ENCODE results near the gene PTPRC.
A peak's percentile ranks its signal among the peaks of the same experiment; 100 is the strongest.

Gene PTPRC

DNA sequence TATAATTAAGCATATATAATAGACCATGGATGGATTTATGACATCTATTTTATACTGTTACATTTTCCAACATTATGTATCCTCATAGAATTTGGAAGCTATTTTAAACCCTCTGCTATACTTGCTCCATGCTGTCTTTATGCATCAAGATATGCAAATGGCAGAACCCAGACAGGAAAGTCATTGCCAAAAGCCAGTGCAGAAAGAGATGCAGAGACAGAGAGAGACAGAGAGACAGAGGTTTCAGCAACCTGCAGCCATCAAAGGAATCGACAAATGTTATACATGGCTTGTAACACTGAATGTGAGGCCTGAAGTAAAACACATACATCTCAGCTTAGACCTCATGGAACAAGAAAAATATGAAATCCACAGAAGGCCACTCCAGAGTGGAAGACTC is 7.5 kb upstream of the PTPRC start:
- Mint-ChIP-seq H3K27ac (no peak overlapping the region), H3K4me1 (ENCODE audit: low read depth) (peaks cover 76% of the 10 kb centered on the region), H3K27me3 (ENCODE audit: low read depth) (no peaks in the 10 kb centered on the region), H3K9me3 (peaks cover 18% of the 10 kb centered on the region), H3K4me3 (no peak overlapping the region), H3K36me3 (ENCODE audit: low read depth) (peaks cover 39% of the 10 kb centered on the region)

DNA sequence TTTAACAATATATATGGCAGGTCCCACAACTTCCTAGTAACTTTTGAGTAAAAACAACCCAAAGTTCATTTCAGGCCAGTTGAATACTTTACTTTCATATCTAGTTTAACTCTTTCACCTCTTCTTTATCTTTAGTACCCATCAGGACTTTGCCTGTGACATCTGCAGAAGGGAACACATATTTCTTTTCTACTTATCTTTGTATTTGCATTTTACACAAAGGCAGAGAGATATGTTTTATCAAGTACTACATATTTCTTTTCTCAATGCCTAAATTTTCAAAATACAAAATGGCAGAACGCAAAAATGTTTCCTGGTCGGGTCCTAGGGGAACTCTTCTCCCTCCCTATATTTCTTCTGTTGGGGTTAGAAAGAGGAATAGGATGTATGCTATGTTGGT is 6.8 kb upstream of the PTPRC start:
- peaks cover 76% of the 10 kb centered on the region for H3K4me1 Mint-ChIP-seq (ENCODE audit: low read depth)

DNA sequence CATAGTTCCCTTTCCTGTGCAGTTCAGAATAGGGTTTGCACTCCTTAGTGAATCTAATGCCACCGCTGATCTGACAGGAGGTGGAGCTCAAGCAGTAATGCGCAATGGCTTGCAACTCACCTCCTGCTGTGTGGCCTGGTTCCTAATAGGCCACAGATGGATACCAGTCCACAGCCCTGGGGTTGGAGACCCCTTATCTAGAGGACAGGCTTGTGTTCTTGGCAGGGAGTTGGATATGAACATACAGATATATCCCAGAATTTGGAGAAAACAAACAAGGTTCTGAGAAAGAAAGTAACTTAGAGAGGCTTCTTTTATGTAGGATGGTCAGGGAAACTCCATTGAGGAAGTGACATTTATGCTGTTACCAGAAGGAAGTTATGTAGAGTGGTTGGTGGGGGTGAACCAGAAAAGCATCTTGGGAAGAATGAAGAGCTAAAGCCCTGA is 5.1 kb upstream of the PTPRC start:
- H3K9me3 Mint-ChIP-seq = peaks cover 18% of the 10 kb centered on the region
- H3K4me3 Mint-ChIP-seq = peak overlapping the region; percentile 62

More for the DNA sequence above, 6.8 kb upstream of the PTPRC start:
- Mint-ChIP-seq H3K9me3 (peaks cover 18% of the 10 kb centered on the region), H3K36me3 (ENCODE audit: low read depth) (peaks cover 33% of the 10 kb centered on the region), H3K27me3 (ENCODE audit: low read depth) (no peaks in the 10 kb centered on the region), H3K4me3 (no peak overlapping the region), H3K27ac (peak overlapping the region; percentile 53)

DNA sequence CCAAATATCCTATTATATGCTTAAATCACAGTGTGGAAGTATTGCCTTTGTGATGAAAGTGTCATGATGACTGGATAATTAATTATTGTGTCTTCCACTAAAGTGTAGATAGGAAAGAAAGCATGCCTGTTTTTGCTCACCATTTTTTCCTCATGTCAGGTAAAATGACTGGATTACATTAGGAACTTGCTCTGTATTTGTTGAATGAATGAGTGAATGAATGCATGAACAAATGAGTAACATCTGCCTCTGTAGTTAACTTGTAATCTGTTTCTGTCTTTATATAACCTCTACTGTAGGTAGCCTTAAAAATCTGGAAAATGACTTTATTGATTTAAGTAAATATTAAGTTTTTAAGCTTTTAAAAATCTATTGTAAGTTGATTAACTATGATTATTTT is 2.9 kb upstream of the PTPRC start:
- Mint-ChIP-seq H3K4me1 (ENCODE audit: low read depth) (peaks cover 55% of the 10 kb centered on the region), H3K27ac (peak overlapping the region; percentile 60), H3K27me3 (ENCODE audit: low read depth) (no peaks in the 10 kb centered on the region), H3K4me3 (peak overlapping the region; percentile 43), H3K36me3 (ENCODE audit: low read depth) (peaks cover 26% of the 10 kb centered on the region), H3K9me3 (peaks cover 15% of the 10 kb centered on the region)

More for the DNA sequence above, 5.1 kb upstream of the PTPRC start:
- peaks cover 27% of the 10 kb centered on the region for H3K36me3 Mint-ChIP-seq (ENCODE audit: low read depth)
- H3K4me1 Mint-ChIP-seq (ENCODE audit: low read depth) = peaks cover 69% of the 10 kb centered on the region
- no peaks in the 10 kb centered on the region for H3K27me3 Mint-ChIP-seq (ENCODE audit: low read depth)
- H3K27ac Mint-ChIP-seq = peak overlapping the region; percentile 83

DNA sequence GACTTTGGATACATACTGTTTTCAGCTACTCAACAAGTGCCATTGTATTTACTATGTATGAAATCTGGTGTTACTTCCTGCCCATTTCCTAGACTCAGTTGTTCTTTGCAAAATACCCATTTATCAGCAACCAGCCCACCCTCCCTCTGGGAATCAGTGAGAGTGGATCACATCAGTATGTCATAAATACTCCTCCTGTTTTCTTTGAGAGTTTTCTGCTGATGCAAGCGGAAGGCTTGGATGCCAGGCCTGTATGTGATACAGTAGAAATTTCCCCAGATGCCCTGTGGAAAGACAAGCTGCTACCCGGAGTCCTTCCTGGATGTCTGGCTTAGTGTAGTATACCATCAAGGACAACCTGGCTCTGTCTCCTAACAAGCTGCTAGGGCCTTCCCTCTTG is 2.4 kb upstream of the PTPRC start:
- H3K27ac Mint-ChIP-seq = peak overlapping the region; percentile 94
- H3K36me3 Mint-ChIP-seq (ENCODE audit: low read depth) = peaks cover 27% of the 10 kb centered on the region
- peak overlapping the region; percentile 47 for H3K4me3 Mint-ChIP-seq
- H3K9me3 Mint-ChIP-seq = peaks cover 15% of the 10 kb centered on the region
- no peaks in the 10 kb centered on the region for H3K27me3 Mint-ChIP-seq (ENCODE audit: low read depth)
- H3K4me1 Mint-ChIP-seq (ENCODE audit: low read depth) = peaks cover 53% of the 10 kb centered on the region

DNA sequence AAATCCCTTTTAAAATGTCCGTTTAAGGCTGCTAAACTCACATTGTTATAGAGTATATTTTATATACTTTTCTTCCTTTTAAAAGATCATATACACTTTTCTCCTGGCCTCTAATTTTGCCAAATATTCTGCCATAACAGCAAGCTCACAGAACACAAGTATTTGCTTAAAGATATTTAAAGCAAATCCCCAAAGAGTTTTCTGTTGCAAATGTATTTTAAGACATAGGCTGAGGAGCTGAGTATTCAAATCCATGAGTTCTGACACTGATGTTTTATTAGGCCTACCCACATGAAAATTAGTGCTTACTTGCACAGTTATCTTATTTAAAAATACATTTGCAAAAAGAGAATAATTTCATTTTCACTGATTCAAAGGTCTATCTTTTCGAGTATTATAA is 1.7 kb upstream of the PTPRC start:
- peak overlapping the region; percentile 47 for H3K4me3 Mint-ChIP-seq
- peaks cover 31% of the 10 kb centered on the region for H3K36me3 Mint-ChIP-seq (ENCODE audit: low read depth)
- H3K4me1 Mint-ChIP-seq (ENCODE audit: low read depth) = peaks cover 45% of the 10 kb centered on the region

DNA sequence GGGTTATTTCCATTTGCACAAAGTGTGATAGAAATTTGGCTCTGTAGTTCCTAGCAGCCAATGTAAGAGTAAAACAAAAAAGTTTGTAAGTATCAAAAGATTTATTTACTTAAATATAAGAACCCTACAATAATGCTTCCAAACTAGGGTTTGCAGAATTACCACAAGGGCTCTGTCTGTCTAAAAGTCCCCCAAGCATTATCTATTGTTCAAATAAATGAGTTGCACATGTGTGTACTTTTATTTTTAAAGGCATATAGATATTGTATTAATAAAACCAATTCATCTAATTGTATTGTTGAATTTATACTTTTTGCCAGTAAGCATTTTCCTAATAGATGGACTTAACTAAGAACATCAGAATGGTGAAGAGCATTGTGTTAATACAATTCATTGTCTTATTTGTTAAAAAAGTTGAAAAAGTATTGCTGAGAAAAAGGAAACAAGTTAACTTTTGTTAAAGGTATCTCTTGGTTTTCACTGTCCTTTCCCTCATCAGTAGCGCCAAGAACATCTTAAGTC is 863 bp upstream of the PTPRC start:
- H3K27ac Mint-ChIP-seq = peak overlapping the region; percentile 96
- peaks cover 51% of the 10 kb centered on the region for H3K4me1 Mint-ChIP-seq (ENCODE audit: low read depth)
- peaks cover 38% of the 10 kb centered on the region for H3K36me3 Mint-ChIP-seq (ENCODE audit: low read depth)
- H3K4me3 Mint-ChIP-seq = peak overlapping the region; percentile 95
- H3K9me3 Mint-ChIP-seq = peaks cover 15% of the 10 kb centered on the region
- H3K27me3 Mint-ChIP-seq (ENCODE audit: low read depth) = no peaks in the 10 kb centered on the region

More for the DNA sequence above, 1.7 kb upstream of the PTPRC start:
- Mint-ChIP-seq H3K27ac (peak overlapping the region; percentile 94), H3K9me3 (peaks cover 15% of the 10 kb centered on the region), H3K27me3 (ENCODE audit: low read depth) (no peaks in the 10 kb centered on the region)

DNA sequence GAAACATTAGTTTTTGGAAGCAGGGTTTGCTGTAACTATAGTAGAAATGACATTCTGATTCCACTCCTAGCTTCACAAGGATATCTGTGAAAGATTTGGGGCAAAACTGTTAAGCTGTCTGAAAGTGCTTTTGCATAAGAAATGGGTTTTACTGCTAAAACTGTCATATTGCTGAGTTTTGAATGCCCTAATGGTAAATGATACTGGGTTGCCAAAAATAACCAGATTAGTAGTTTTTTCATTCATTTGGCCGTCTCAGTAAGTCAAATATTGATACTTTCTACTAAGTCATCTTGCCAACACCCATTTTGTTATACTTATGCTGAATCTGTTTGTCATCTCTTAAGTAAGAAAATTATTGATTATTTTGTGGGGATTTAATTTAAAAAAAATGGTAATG is 399 bp upstream of the PTPRC start:
- Mint-ChIP-seq H3K27ac (peak overlapping the region; percentile 96), H3K27me3 (ENCODE audit: low read depth) (no peaks in the 10 kb centered on the region), H3K4me3 (peak overlapping the region; percentile 95), H3K36me3 (ENCODE audit: low read depth) (peaks cover 38% of the 10 kb centered on the region), H3K9me3 (peaks cover 11% of the 10 kb centered on the region), H3K4me1 (ENCODE audit: low read depth) (peaks cover 51% of the 10 kb centered on the region)

DNA sequence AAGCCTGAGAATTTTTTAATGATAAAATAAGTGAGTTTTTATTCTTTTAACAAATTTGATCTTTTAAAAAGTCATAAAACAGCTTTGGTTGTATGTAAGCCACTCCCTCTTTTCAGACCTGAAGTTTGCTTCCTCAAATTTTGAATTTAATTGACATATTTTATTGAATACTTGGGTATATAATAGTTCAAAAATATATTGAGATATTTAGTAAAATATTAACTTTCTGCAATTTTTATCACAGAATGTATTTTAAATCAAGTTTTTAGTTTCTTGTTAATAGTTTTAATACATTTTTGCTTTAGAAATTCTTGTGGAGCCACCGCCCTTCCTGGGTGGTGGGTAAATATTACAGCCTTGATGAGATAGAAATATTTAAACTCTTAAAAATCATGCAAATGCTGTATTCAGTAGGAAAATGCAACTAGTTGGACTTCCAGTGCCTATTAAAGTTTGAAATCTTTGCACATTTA is 867 bp downstream of the PTPRC start:
- Mint-ChIP-seq H3K27ac (peak overlapping the region; percentile 97), H3K9me3 (no peaks in the 10 kb centered on the region), H3K36me3 (ENCODE audit: low read depth) (peaks cover 41% of the 10 kb centered on the region), H3K4me3 (peak overlapping the region; percentile 95), H3K4me1 (ENCODE audit: low read depth) (peaks cover 44% of the 10 kb centered on the region), H3K27me3 (ENCODE audit: low read depth) (no peaks in the 10 kb centered on the region)

DNA sequence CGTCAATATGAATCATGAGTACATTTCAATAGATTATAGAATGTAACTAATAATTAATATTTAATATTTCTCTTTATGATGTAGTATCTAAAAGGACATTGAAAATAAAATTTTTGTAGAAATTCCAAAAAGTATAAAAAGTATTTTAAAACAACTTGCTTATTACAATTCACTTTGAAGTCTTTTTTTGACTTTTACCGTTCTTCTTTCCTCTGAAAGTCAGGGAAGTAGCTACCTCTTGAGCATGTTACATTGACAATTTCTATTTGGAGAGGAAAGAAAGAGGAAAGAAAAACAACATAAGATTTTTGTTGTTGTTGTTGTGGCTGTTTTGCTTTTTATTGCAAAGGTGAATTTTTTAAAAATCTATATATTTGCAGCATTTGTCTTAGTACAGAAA is 1.3 kb downstream of the PTPRC start:
- H3K27ac Mint-ChIP-seq = peak overlapping the region; percentile 97

DNA sequence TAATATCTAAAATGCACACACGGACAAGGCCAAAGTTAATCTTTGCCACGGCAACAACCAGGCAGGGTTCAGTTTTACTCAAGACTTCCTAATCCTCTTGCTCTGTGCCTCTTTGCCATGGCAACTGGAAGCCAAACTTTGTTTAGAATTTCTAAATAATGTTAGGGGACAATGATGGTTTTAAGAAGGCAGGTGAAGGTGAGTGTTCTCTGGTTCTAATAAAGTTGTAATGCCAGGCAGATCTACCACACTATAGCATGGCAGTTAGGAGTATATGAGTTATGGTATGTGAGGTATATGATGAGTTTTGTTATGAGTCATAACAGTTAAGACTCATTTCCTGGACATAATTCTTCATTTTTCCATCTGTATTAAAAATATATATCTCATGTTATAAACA is 2.7 kb downstream of the PTPRC start:
- H3K4me1 Mint-ChIP-seq (ENCODE audit: low read depth) = peaks cover 38% of the 10 kb centered on the region

More for the DNA sequence above, 1.3 kb downstream of the PTPRC start:
- Mint-ChIP-seq H3K4me3 (peak overlapping the region; percentile 95), H3K27me3 (ENCODE audit: low read depth) (no peaks in the 10 kb centered on the region), H3K4me1 (ENCODE audit: low read depth) (peaks cover 46% of the 10 kb centered on the region), H3K9me3 (no peaks in the 10 kb centered on the region), H3K36me3 (ENCODE audit: low read depth) (peaks cover 43% of the 10 kb centered on the region)

DNA sequence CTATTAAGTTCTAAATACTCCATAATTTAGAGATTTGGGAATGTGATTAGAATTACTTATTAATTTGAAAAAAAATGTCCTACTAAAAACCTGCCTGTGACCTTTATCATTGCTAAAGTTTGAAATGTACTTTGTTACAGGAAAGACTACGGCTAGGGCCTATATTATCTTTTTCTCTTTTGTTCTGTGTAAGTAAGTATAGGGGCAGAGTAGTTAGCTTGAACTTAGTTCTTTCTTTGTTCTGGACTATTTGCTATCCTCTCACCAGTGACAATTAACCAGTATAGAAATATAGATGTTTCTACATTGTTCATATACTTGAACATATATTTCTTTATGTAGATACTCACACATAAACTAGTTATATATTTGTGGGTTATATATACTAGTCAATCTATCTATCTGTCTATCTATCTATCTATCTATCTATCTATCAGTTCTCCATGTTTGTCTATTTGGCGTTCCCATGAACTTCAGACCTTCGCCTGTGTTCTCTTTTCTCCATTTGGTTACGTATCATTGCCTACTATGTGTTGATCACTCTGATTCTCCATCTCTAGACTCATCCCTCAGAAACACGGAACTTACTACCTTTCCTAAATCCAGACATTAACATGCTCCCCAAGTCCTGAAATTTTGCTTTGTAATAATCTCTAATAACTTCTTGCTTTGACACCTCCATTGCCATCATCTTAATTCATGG is 3.3 kb downstream of the PTPRC start:
- Mint-ChIP-seq H3K9me3 (no peaks in the 10 kb centered on the region), H3K27ac (peak overlapping the region; percentile 85), H3K36me3 (ENCODE audit: low read depth) (peaks cover 51% of the 10 kb centered on the region), H3K4me1 (ENCODE audit: low read depth) (peaks cover 38% of the 10 kb centered on the region), H3K4me3 (peak overlapping the region; percentile 91), H3K27me3 (ENCODE audit: low read depth) (no peaks in the 10 kb centered on the region)

More for the DNA sequence above, 2.7 kb downstream of the PTPRC start:
- Mint-ChIP-seq H3K27ac (peak overlapping the region; percentile 85), H3K36me3 (ENCODE audit: low read depth) (peaks cover 44% of the 10 kb centered on the region), H3K9me3 (no peaks in the 10 kb centered on the region), H3K27me3 (ENCODE audit: low read depth) (no peaks in the 10 kb centered on the region), H3K4me3 (peak overlapping the region; percentile 91)

DNA sequence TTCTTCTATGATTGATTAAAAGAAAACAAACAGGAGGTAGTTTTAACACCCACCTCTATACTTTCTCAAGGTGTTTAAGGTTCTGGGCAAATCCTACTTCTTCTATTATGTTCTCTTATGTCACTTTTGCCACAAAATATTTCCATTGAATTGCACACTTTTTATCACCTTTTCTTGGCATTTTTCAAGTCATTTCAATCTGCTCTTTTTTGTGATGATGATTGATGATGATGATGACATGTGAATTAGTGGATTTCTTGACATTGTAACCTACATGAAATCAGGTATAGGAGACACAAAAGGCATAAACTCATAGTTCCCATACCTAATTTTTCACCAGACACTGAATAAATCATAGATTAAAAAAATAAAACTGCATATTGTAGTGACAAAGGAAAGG is 4.1 kb downstream of the PTPRC start:
- peaks cover 36% of the 10 kb centered on the region for H3K4me1 Mint-ChIP-seq (ENCODE audit: low read depth)
- H3K27ac Mint-ChIP-seq = peak overlapping the region; percentile 85
- peaks cover 52% of the 10 kb centered on the region for H3K36me3 Mint-ChIP-seq (ENCODE audit: low read depth)
- H3K4me3 Mint-ChIP-seq = peak overlapping the region; percentile 91
- no peaks in the 10 kb centered on the region for H3K27me3 Mint-ChIP-seq (ENCODE audit: low read depth)
- H3K9me3 Mint-ChIP-seq = no peaks in the 10 kb centered on the region

DNA sequence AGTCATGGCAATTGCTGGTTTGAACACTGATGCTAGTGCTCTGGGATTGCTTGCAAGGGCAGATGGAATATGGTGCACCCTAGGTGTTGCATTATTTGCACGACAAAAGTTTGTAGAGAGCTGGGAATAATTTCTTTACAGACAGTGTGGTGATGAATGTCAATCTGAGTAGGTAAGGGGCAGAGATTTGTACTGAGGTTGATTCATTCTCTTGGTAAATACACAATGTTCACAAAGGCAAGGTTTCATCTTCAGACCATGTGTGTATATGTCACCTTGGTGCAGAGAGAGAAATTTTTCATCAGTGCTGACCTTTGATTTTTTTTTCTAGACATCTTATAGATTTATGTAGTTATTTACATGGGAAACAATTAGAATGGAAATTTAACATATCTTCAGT is 5.0 kb downstream of the PTPRC start:
- peak overlapping the region; percentile 91 for H3K4me3 Mint-ChIP-seq
- H3K9me3 Mint-ChIP-seq = no peaks in the 10 kb centered on the region

DNA sequence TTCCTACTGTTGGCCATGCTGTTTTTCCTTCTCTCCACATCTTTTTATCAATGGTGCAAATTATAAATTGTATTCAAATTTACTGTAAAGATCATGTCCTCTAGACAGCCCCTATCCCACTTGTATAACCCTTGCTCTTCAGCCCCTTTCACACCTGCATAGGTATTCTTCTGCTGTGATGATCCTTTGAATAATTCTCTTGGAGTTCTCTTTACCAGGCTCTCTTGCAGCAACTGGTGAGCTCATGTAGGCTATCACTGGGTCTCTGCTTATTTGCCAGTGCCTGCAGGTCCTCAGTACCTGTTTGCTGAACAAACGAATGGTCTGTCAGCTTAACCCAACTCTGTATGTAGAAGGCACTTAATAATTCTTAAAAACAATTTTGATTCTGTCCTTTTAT is 8.2 kb downstream of the PTPRC start:
- H3K36me3 Mint-ChIP-seq (ENCODE audit: low read depth) = peaks cover 65% of the 10 kb centered on the region
- H3K4me3 Mint-ChIP-seq = peak overlapping the region; percentile 81
- H3K27me3 Mint-ChIP-seq (ENCODE audit: low read depth) = no peaks in the 10 kb centered on the region
- peaks cover 64% of the 10 kb centered on the region for H3K4me1 Mint-ChIP-seq (ENCODE audit: low read depth)
- H3K9me3 Mint-ChIP-seq = no peaks in the 10 kb centered on the region
- H3K27ac Mint-ChIP-seq = peak overlapping the region; percentile 76

More for the DNA sequence above, 5.0 kb downstream of the PTPRC start:
- H3K36me3 Mint-ChIP-seq (ENCODE audit: low read depth) = peaks cover 59% of the 10 kb centered on the region
- H3K27me3 Mint-ChIP-seq (ENCODE audit: low read depth) = no peaks in the 10 kb centered on the region
- peak overlapping the region; percentile 85 for H3K27ac Mint-ChIP-seq
- peaks cover 40% of the 10 kb centered on the region for H3K4me1 Mint-ChIP-seq (ENCODE audit: low read depth)
